Panc1 (cell line): Measurements from ENCODE around the gene APP. TPM values are rescaled to one million over a fixed set of nuclear protein-coding genes. Genes with fewer than 3 reads are reported as not detected.

Experiments
- ATAC-seq: fragments of 200-7000 bp; cut with Tn5 transposase; 2 replicates; pipeline ENCODE4 v1.9.1; 2020; ENCODE audit warnings: mild to moderate bottlenecking, moderate library complexity
- BruUV-seq: library from RNA; stranded (reverse); fragments of 400-500 nt; replicated peaks from 2 replicates; lab custom pipeline; 2021; lab: Mats Ljungman, UMichigan
- CTCF ChIA-PET: fragments of 300-600 bp; sonication (Branson Sonifier 250); formaldehyde crosslinking; loops from one replicate; lab custom pipeline; 2022; ENCODE audit warnings: antibody characterized with exemption; lab: Charles Lee
- POLR2A ChIA-PET: fragments of 300-600 bp; sonication (Branson Sonifier 250); formaldehyde crosslinking; loops from one replicate; lab custom pipeline; 2022; ENCODE audit warnings: antibody characterized with exemption; lab: Charles Lee
- DNase-seq: peaks from one replicate; pipeline ENCODE4 v3.0.0-alpha.2; 2010; ENCODE audit warnings: low read depth, low spot score
- H3K27ac ChIP-seq: 2 replicates; pipeline ENCODE4 v1.5.1; 2011; ENCODE audit warnings: mild to moderate bottlenecking, low read length, inconsistent platforms
- H3K27me3 ChIP-seq: fragments of 200-500 bp; sonication (Bioruptor generic); 2 replicates; pipeline ENCODE4 v1.6.0; 2014; ENCODE audit warnings: low read length, inconsistent platforms; ENCODE audit not compliant: control insufficient read depth, insufficient read depth
- H3K36me3 ChIP-seq: fragments of 200-500 bp; sonication (Bioruptor generic); 2 replicates; pipeline ENCODE4 v1.5.1; 2014; ENCODE audit warnings: inconsistent platforms, mild to moderate bottlenecking, low read length, moderate library complexity; ENCODE audit not compliant: control insufficient read depth, insufficient read depth
- H3K4me1 ChIP-seq: 2 replicates; pipeline ENCODE4 v1.5.1; 2011; ENCODE audit warnings: inconsistent platforms, mild to moderate bottlenecking, low read length, moderate library complexity; ENCODE audit not compliant: control insufficient read depth, insufficient read depth
- H3K4me3 ChIP-seq, 2 experiments: 2 replicates each; pipeline ENCODE4 v1.5.1; 2011 to 2012; ENCODE audit warnings: low read depth in 2 of 2, low read length in 2 of 2, mild to moderate bottlenecking in 2 of 2, inconsistent platforms in 1 of 2, moderate library complexity in 1 of 2
- H3K9me3 ChIP-seq: fragments of 200-500 bp; sonication (Bioruptor generic); 2 replicates; pipeline ENCODE4 v1.5.1; 2014; ENCODE audit warnings: low read depth, mild to moderate bottlenecking, inconsistent platforms, low read length, moderate library complexity; ENCODE audit not compliant: control insufficient read depth, insufficient read depth
- CTCF ChIP-seq: fragments of 450-650 bp; IDR thresholded peaks from 2 replicates; pipeline ENCODE4 v1.5.1; 2017; ENCODE audit warnings: mild to moderate bottlenecking
- POLR2AphosphoS5 ChIP-seq: IDR thresholded peaks from 2 replicates; pipeline ENCODE4 v1.6.1; 2012; ENCODE audit warnings: mild to moderate bottlenecking, low read depth, low read length, moderate library complexity
- REST ChIP-seq, 2 experiments: IDR thresholded peaks; 2 replicates each; pipeline ENCODE4 v1.6.1; 2011 to 2012; ENCODE audit warnings: low read depth in 2 of 2, control low read depth in 1 of 2, low read length in 1 of 2, mild to moderate bottlenecking in 1 of 2, moderate library complexity in 1 of 2; ENCODE audit not compliant: insufficient read depth in 1 of 2
- SIN3A ChIP-seq: IDR thresholded peaks from 2 replicates; pipeline ENCODE4 v1.6.1; 2012; ENCODE audit warnings: low read depth, mild to moderate bottlenecking, low read length, moderate library complexity, borderline replicate concordance; ENCODE audit not compliant: insufficient read depth
- TCF7L2 ChIP-seq: IDR thresholded peaks from 2 replicates; pipeline ENCODE4 v1.6.1; 2011; ENCODE audit warnings: mild to moderate bottlenecking, low read depth, low read length, inconsistent platforms
- in situ Hi-C: cut with HindIII; loops from 2 replicates; pipeline ENCODE4 v1.10.0; 2016; ENCODE audit warnings: low sequenced_read_pairs, low pct_unique_long_range_greater_than_20kb
- intact Hi-C: fragments of 100-400 bp; cut with micrococcal nuclease; formaldehyde crosslinking; loops from one replicate; pipeline ENCODE4 v1.10.0; 2022; ENCODE audit not compliant: unreplicated experiment
- total RNA-seq: library from RNA; stranded (reverse); gene quantifications from one replicate; pipeline ENCODE4 v1.2.1, GENCODE V29; 2021; ENCODE audit not compliant: unreplicated experiment

Gene APP
- total RNA-seq, 1 experiment from 2014 or later, result 542 TPM

GRCh38 chr21:25961042-25961441, 209.5 kb downstream of the APP start:
- TF ChIP-seq POLR2AphosphoS5 (no peak), REST (IDR thresholded peaks at IDR 0.05; ENCODE audit: insufficient read depth in 1 of 2, low read depth in 2 of 2, low read length in 1 of 2) (no peak), CTCF (no peak), TCF7L2 (no peak), SIN3A (no peak)
- Histone ChIP-seq H3K27ac (no peak overlapping the region), H3K27me3 (no peaks in the 10 kb centered on the region), H3K4me3 (no peak overlapping the region), H3K9me3 (no peaks in the 10 kb centered on the region), H3K36me3 (peaks cover 9% of the 10 kb centered on the region), H3K4me1 (peaks cover 11% of the 10 kb centered on the region)
- CTCF ChIA-PET, result no interaction called here
- BruUV-seq, result no TSS peak
- DNase-seq (no peak), ATAC-seq (no peak)
- POLR2A ChIA-PET, result no interaction called here
- intact Hi-C loops, result no loop called here
- in situ Hi-C loops, result no loop called here

- in situ Hi-C loops (no loop called here), intact Hi-C loops (no loop called here)
- Histone ChIP-seq H3K27me3 (no peaks in the 10 kb centered on the region), H3K4me1 (peaks cover 11% of the 10 kb centered on the region), H3K9me3 (no peaks in the 10 kb centered on the region), H3K36me3 (peaks cover 8% of the 10 kb centered on the region), H3K27ac (no peak overlapping the region), H3K4me3 (no peak overlapping the region)
- TF ChIP-seq SIN3A, result no peak
- TF ChIP-seq TCF7L2, result no peak
- TF ChIP-seq REST (IDR thresholded peaks at IDR 0.05; ENCODE audit: insufficient read depth in 1 of 2, low read depth in 2 of 2, low read length in 1 of 2), result no peak
- no peak for TF ChIP-seq POLR2AphosphoS5
- TF ChIP-seq CTCF, result no peak
- ChIA-PET CTCF (no interaction called here), POLR2A (no interaction called here)
- no peak for ATAC-seq
- no TSS peak for BruUV-seq
- DNase-seq, result no peak
These were observed 210.2 kb downstream of the APP start for GRCh38 chr21:25960402-25960801.
